Esophagus muscularis mucosa (tissue), 4 donors: ENCODE data around the gene AFAP1. TPM values are rescaled to one million over a fixed set of nuclear protein-coding genes. Genes with fewer than 3 reads are reported as not detected.
A peak's percentile ranks its signal among the peaks of the same experiment; 100 is the strongest.

Source experiments
- DNase-seq: peaks from one replicate; pipeline ENCODE4 v3.0.0-alpha.2; 2017; ENCODE audit errors: extremely low spot score
- H3K27ac ChIP-seq, 4 donors: fragments of 200-600 bp; sonication (generic); replicated peaks in 1 of 4; 1 replicate in 3 of 4; 2 replicates in 1 of 4; pipeline ENCODE4 v1.5.1; 2016 to 2019; ENCODE audit warnings: mild to moderate bottlenecking in 1 of 4
- H3K27me3 ChIP-seq, 4 donors: fragments of 200-600 bp; sonication (generic); one replicate each; pipeline versions ENCODE4 v1.5.1 to v1.6.0; 2016 to 2019
- H3K36me3 ChIP-seq, 4 donors: fragments of 200-600 bp; sonication (generic); one replicate each; pipeline ENCODE4 v1.5.1; 2016 to 2019
- H3K4me1 ChIP-seq, 4 donors: fragments of 200-600 bp; sonication (generic); one replicate each; pipeline ENCODE4 v1.5.1; 2016 to 2019
- H3K4me3 ChIP-seq, 4 donors: fragments of 200-600 bp; sonication (generic); 1 replicate in 2 of 4; 2 replicates in 2 of 4; pipeline ENCODE4 v1.5.1; 2016 to 2019; ENCODE audit warnings: mild to moderate bottlenecking in 4 of 4, moderate library complexity in 1 of 4
- H3K9me3 ChIP-seq, 4 donors: fragments of 200-600 bp; sonication (generic); 1 replicate in 3 of 4; 2 replicates in 1 of 4; pipeline ENCODE4 v1.5.1; 2016 to 2019
- EP300 ChIP-seq: sonication (generic); formaldehyde crosslinking; IDR thresholded peaks from one replicate; pipeline ENCODE4 v1.6.1; 2017; ENCODE audit warnings: antibody characterized with exemption
- POLR2A ChIP-seq: fragments of 450-650 bp; IDR thresholded peaks from one replicate; pipeline ENCODE4 v1.6.1; 2017; ENCODE audit warnings: antibody characterized with exemption, moderate library complexity, mild to moderate bottlenecking, low read depth
- POLR2AphosphoS5 ChIP-seq, 2 donors: sonication (generic); formaldehyde crosslinking; IDR thresholded peaks; one replicate each; pipeline ENCODE4 v1.6.1; 2017; ENCODE audit warnings: antibody characterized with exemption in 2 of 2
- WGBS: methylation state at CpG from one replicate; pipeline ENCODE4 v1.1.5; 2018; 5-methylcytosine and 5-hydroxymethylcytosine counted together
- intact Hi-C: fragments of 100-400 bp; cut with DNase I; formaldehyde crosslinking; loops from one replicate; pipeline ENCODE4 v1.15.1; 2023
- total RNA-seq, 4 donors: library from RNA; depleted of rRNA; stranded (reverse); fragments of >200 nt; gene quantifications; one replicate each; pipeline versions ENCODE4 v1.1.0 to v1.2.1, GENCODE V29; 2016
- TF ChIP-seq, protein P1 (sequence below), 3 experiments: fragments of 200-600 bp in 2 of 3; fragments of 450-650 bp in 1 of 3; sonication (generic) in 2 of 3; IDR thresholded peaks; one replicate each; pipeline ENCODE4 v1.5.1; 2017 to 2019; ENCODE audit warnings: antibody characterized with exemption in 3 of 3, mild to moderate bottlenecking in 2 of 3, moderate library complexity in 1 of 3

The AFAP1 gene
- total RNA-seq, 4 donors from 2014 or later = 37.8 to 71.3 (median 50.9) TPM

DNA sequence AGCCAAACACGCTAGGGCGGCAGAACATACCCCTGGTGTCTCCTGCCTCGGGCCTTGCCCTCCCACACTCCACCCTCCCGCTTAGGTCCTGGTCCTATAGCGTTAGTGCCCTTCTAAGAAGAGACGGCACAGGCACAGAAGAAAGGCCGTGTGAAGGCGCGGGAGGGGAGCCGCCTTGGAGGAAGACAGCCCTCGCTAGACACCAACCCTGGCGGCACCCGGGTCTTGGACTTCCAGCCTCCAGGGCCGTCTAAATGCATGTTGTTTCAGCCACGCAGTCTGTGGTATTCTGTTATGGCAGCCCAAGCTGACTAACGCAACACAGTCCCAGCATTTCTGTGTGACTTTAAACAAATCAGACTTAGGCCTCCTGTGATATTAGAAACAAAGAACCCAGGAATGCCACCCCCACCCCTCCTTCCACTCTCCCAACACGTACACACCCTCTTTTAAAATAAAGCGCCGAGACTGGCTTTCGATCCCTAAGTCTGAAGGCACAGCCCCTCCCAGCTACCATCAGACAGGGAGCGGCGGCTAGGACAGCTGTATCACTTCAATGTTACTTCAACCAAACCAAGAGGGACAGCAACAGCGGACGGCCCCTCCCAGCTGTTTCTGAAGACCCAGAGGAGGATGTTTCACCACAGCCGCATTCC is 128.0 kb downstream of the AFAP1 start:
- peak; percentile 42 to 61 for TF ChIP-seq POLR2AphosphoS5 (IDR thresholded peaks at IDR 0.05)
- TF ChIP-seq POLR2A = no peak
- Histone ChIP-seq H3K27ac (peak overlapping the region; percentile 83 to 87 (median 84)), H3K36me3 (peaks cover 10 to 37% (median 28%) of the 10 kb centered on the region in 4 donors), H3K27me3 (no peaks in the 10 kb centered on the region), H3K4me3 (peak overlapping the region; percentile 12 to 33 (median 25)), H3K4me1 (peaks cover 21 to 75% (median 68%) of the 10 kb centered on the region in 4 donors), H3K9me3 (no peaks in the 10 kb centered on the region)
- WGBS = 45% methylated on average over 25 of the region's 25 CpGs
- DNase-seq = no peak
- intact Hi-C loops = no loop called here

DNA sequence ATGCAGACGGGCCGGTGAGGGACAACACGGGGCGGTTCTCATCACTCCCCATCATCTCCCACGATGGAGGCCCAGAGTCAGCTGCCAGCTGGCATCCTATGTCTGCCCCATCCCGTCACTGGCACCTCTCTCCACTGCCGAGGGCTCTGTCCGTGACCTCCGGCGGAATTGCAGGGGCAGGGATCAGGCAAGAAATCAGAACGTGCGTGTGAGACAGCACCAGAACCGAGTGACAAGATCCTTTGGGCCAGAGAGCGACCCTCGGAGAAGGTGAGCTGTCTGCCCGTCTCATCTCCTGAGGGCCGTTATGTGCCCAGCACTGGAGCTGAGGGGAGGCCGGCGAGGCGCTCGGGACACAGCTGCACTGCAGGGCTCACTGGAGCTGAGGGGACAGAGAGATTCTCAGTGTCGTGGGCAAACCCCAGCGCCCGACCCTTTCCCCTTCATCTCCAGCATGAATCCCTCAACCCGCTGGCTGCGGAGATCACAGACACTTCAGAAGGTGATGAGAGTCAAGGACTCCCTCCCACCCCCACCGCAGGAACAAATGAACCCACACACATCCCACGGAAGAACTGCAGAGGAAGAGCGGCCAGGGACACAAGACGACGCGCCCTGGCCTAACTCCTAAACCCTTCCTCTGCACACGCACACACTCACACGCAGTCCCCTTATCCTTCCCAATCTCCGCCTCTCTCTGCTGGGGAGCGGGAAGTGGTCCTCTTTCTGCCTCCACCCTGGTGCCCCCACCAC is 128.7 kb downstream of the AFAP1 start:
- 68% methylated on average over 35 of the region's 36 CpGs for WGBS
- H3K4me1 ChIP-seq = peaks cover 28 to 81% (median 75%) of the 10 kb centered on the region in 4 donors
- no peaks in the 10 kb centered on the region for H3K27me3 ChIP-seq
- no peaks in the 10 kb centered on the region for H3K9me3 ChIP-seq
- H3K27ac ChIP-seq = peak overlapping the region; percentile 83 to 87 (median 84)
- intact Hi-C loops = no loop called here
- peaks cover 10 to 33% (median 24%) of the 10 kb centered on the region in 4 donors for H3K36me3 ChIP-seq
- no peak for DNase-seq
- TF ChIP-seq, protein P1, sequence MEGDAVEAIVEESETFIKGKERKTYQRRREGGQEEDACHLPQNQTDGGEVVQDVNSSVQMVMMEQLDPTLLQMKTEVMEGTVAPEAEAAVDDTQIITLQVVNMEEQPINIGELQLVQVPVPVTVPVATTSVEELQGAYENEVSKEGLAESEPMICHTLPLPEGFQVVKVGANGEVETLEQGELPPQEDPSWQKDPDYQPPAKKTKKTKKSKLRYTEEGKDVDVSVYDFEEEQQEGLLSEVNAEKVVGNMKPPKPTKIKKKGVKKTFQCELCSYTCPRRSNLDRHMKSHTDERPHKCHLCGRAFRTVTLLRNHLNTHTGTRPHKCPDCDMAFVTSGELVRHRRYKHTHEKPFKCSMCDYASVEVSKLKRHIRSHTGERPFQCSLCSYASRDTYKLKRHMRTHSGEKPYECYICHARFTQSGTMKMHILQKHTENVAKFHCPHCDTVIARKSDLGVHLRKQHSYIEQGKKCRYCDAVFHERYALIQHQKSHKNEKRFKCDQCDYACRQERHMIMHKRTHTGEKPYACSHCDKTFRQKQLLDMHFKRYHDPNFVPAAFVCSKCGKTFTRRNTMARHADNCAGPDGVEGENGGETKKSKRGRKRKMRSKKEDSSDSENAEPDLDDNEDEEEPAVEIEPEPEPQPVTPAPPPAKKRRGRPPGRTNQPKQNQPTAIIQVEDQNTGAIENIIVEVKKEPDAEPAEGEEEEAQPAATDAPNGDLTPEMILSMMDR (IDR thresholded peaks at IDR 0.05) = no peak
- H3K4me3 ChIP-seq = peak overlapping the region in 3 of 4 donors; percentile 12 to 32 (median 18)

DNA sequence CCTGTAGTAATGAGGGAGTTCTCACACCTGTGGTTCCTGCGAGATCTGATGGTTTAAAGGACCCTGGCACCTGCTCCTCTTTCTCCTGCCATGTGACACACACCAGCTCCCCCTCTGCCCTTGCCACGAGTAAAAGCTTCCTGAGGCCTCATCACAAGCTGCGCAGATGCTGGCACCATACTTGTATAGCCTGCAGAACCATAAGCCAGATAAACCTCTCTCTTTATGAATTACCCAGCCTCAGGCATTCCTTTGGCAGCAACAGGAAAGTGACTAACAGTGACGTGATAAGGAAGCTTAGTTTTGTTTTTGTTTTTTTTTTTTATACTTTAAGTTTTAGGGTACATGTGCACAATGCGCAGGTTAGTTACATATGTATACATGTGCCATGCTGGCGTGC is 130.9 kb downstream of the AFAP1 start:
- no peak for DNase-seq
- WGBS = 83% methylated on average over 6 of the region's 6 CpGs
- peaks cover 0 to 14% (median 8%) of the 10 kb centered on the region in 4 donors for H3K36me3 ChIP-seq
- H3K4me3 ChIP-seq = no peak overlapping the region
- TF ChIP-seq EP300 = no peak
- no peak for TF ChIP-seq POLR2AphosphoS5 (IDR thresholded peaks at IDR 0.05)
- TF ChIP-seq, protein P1 (IDR thresholded peaks at IDR 0.05) = no peak
- TF ChIP-seq POLR2A = no peak
- no peaks in the 10 kb centered on the region for H3K9me3 ChIP-seq
- peak overlapping the region in 3 of 4 donors; percentile 79 to 83 (median 81) for H3K27ac ChIP-seq
- no peaks in the 10 kb centered on the region for H3K27me3 ChIP-seq
- peaks cover 45 to 94% (median 91%) of the 10 kb centered on the region in 4 donors for H3K4me1 ChIP-seq
- intact Hi-C loops = no loop called here

DNA sequence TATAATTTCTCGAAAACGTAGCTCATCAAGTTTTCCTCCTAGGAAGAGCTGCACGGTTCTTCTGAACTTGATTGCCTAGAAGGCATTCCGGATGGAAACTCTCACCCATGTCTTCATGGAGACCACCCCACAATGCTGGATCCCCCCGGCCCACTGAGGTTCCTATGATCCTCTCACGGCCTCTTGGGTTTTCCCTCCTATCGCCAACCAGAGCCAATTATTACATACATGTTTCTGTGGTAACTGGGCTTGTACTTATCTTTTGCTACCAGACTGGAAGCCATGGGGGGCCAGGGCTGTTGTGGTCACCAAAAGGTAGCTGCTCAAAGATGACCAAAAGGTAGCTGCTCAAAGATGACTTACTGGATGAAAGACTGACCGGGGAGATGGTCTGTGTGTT is 131.5 kb downstream of the AFAP1 start:
- Histone ChIP-seq H3K36me3 (peaks cover 0 to 13% (median 8%) of the 10 kb centered on the region in 4 donors), H3K27me3 (no peaks in the 10 kb centered on the region), H3K27ac (peak overlapping the region; percentile 79 to 85 (median 82)), H3K4me1 (peaks cover 45 to 90% (median 86%) of the 10 kb centered on the region in 4 donors), H3K9me3 (no peaks in the 10 kb centered on the region), H3K4me3 (no peak overlapping the region)
- WGBS = 85% methylated on average over 8 of the region's 8 CpGs
- TF ChIP-seq, protein P1 (IDR thresholded peaks at IDR 0.05) = no peak
- no peak for TF ChIP-seq POLR2AphosphoS5 (IDR thresholded peaks at IDR 0.05)
- no peak for DNase-seq
- intact Hi-C loops = no loop called here

DNA sequence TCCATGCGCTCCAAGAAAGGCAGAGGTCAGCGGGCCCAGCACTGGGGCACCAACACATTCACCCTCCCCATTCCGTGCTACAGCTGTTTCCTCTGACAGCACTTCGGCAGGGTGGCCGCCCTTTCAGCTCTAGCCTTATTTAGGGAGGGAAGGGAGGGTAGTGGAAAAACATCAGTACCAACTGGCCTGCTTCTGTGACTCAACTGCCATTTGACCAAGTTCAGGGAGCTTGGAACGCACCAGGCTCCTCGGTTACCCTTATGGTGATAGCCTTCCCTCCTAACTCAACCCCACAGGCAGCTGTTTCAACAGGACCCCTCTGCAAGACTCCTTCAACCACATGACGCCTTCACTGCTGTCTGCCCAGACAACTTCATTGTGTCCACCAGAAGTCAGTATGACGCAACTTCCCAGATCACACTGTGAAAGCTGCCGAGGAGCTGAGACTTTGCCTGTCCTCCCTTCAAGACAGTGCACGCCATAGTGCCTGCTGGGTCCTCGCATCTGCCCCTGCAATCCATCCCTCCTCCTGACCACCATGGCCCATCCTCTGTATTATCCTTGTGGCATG is 132.2 kb downstream of the AFAP1 start:
- intact Hi-C loops = loop anchor here (2.0 kb wide), 2 partner anchors 37 to 129 kb away; no protein-coding TSS in a partner anchor
- TF ChIP-seq POLR2AphosphoS5 (IDR thresholded peaks at IDR 0.05) (peak in 1 of 2 donors; percentile 54), POLR2A (no peak)
- no peak for DNase-seq
- H3K4me1 ChIP-seq = peaks cover 43 to 82% (median 79%) of the 10 kb centered on the region in 4 donors
- WGBS = 60% methylated on average over 11 of the region's 12 CpGs
- H3K27me3 ChIP-seq = no peaks in the 10 kb centered on the region
- H3K36me3 ChIP-seq = peaks cover 0 to 12% (median 6%) of the 10 kb centered on the region in 4 donors
- no peak overlapping the region for H3K4me3 ChIP-seq
- H3K27ac ChIP-seq = peak overlapping the region; percentile 79 to 85 (median 82)
- no peaks in the 10 kb centered on the region for H3K9me3 ChIP-seq
